Measurements from ENCODE around the gene CFLAR.
"Not testable (repeated sequence)": the region's sequence is repeated elsewhere in the genome, so short reads cannot be mapped to it uniquely, and the experiment has no call there.

CFLAR gene

GRCh38 chr2:201100497-201100896 lies 15.5 kb upstream of the CFLAR start:
- TF ChIP-seq POLR2A (IDR thresholded peaks at IDR 0.05; ENCODE audit: low read depth, low read length) (no peak), SPI1 (IDR thresholded peaks at IDR 0.05; ENCODE audit: low read depth, low read length) (no peak), PAX5 (IDR thresholded peaks at IDR 0.05; ENCODE audit: insufficient read depth, low read length, severe bottlenecking) (no peak), POU2F2 (IDR thresholded peaks at IDR 0.05; ENCODE audit: low read depth, low read length) (no peak), TAF1 (IDR thresholded peaks at IDR 0.05; ENCODE audit: low read depth, low read length) (no peak), POLR2AphosphoS5 (IDR thresholded peaks at IDR 0.05; ENCODE audit: low read depth, low read length) (no peak)
- FAIRE-seq, result no peak
- no peak for DNase-seq (ENCODE audit: insufficient read length, low spot score)

GRCh38 chr2:201105759-201106158 lies 10.2 kb upstream of the CFLAR start:
- FAIRE-seq (no peak), DNase-seq (ENCODE audit: insufficient read length, low spot score) (no peak)
- TF ChIP-seq POLR2AphosphoS5 (IDR thresholded peaks at IDR 0.05; ENCODE audit: low read depth, low read length), result no peak
- no peak for TF ChIP-seq SPI1 (IDR thresholded peaks at IDR 0.05; ENCODE audit: low read depth, low read length)
- TF ChIP-seq TAF1 (IDR thresholded peaks at IDR 0.05; ENCODE audit: low read depth, low read length), result no peak
- no peak for TF ChIP-seq POU2F2 (IDR thresholded peaks at IDR 0.05; ENCODE audit: low read depth, low read length)
- TF ChIP-seq POLR2A (IDR thresholded peaks at IDR 0.05; ENCODE audit: low read depth, low read length), result no peak

GRCh38 chr2:201107624-201108023 lies 8.3 kb upstream of the CFLAR start:
- DNase-seq (ENCODE audit: insufficient read length, low spot score) (no peak), FAIRE-seq (no peak)
- TF ChIP-seq POLR2AphosphoS5 (IDR thresholded peaks at IDR 0.05; ENCODE audit: low read depth, low read length) (no peak), POU2F2 (IDR thresholded peaks at IDR 0.05; ENCODE audit: low read depth, low read length) (no peak), SPI1 (IDR thresholded peaks at IDR 0.05; ENCODE audit: low read depth, low read length) (no peak), PAX5 (IDR thresholded peaks at IDR 0.05; ENCODE audit: insufficient read depth, low read length, severe bottlenecking) (no peak), TAF1 (IDR thresholded peaks at IDR 0.05; ENCODE audit: low read depth, low read length) (no peak), POLR2A (IDR thresholded peaks at IDR 0.05; ENCODE audit: low read depth, low read length) (no peak)

GRCh38 chr2:201108341-201108740 lies 7.6 kb upstream of the CFLAR start:
- no peak for DNase-seq (ENCODE audit: insufficient read length, low spot score)
- FAIRE-seq, result no peak
- TF ChIP-seq POU2F2 (IDR thresholded peaks at IDR 0.05; ENCODE audit: low read depth, low read length) (no peak), TAF1 (IDR thresholded peaks at IDR 0.05; ENCODE audit: low read depth, low read length) (no peak), SPI1 (IDR thresholded peaks at IDR 0.05; ENCODE audit: low read depth, low read length) (no peak), POLR2AphosphoS5 (IDR thresholded peaks at IDR 0.05; ENCODE audit: low read depth, low read length) (no peak), POLR2A (IDR thresholded peaks at IDR 0.05; ENCODE audit: low read depth, low read length) (no peak), PAX5 (IDR thresholded peaks at IDR 0.05; ENCODE audit: insufficient read depth, low read length, severe bottlenecking) (no peak)

- no peak for TF ChIP-seq PAX5 (IDR thresholded peaks at IDR 0.05; ENCODE audit: insufficient read depth, low read length, severe bottlenecking)
- FAIRE-seq (no peak), DNase-seq (ENCODE audit: insufficient read length, low spot score) (no peak)
Observed at GRCh38 chr2:201109186-201109585, 6.8 kb upstream of the CFLAR start.

GRCh38 chr2:201110615-201111014 lies 5.3 kb upstream of the CFLAR start:
- DNase-seq (ENCODE audit: insufficient read length, low spot score) (no peak), FAIRE-seq (no peak)
- no peak for TF ChIP-seq POLR2AphosphoS5 (IDR thresholded peaks at IDR 0.05; ENCODE audit: low read depth, low read length)
- TF ChIP-seq SPI1 (IDR thresholded peaks at IDR 0.05; ENCODE audit: low read depth, low read length), result no peak
- no peak for TF ChIP-seq POLR2A (IDR thresholded peaks at IDR 0.05; ENCODE audit: low read depth, low read length)
- no peak for TF ChIP-seq POU2F2 (IDR thresholded peaks at IDR 0.05; ENCODE audit: low read depth, low read length)
- TF ChIP-seq PAX5 (IDR thresholded peaks at IDR 0.05; ENCODE audit: insufficient read depth, low read length, severe bottlenecking), result no peak

GRCh38 chr2:201111096-201111495 lies 4.9 kb upstream of the CFLAR start:
- TF ChIP-seq POLR2AphosphoS5 (IDR thresholded peaks at IDR 0.05; ENCODE audit: low read depth, low read length), result no peak
- TF ChIP-seq TAF1 (IDR thresholded peaks at IDR 0.05; ENCODE audit: low read depth, low read length), result no peak
- TF ChIP-seq POLR2A (IDR thresholded peaks at IDR 0.05; ENCODE audit: low read depth, low read length), result no peak
- no peak for TF ChIP-seq SPI1 (IDR thresholded peaks at IDR 0.05; ENCODE audit: low read depth, low read length)
- no peak for TF ChIP-seq PAX5 (IDR thresholded peaks at IDR 0.05; ENCODE audit: insufficient read depth, low read length, severe bottlenecking)
- no peak for TF ChIP-seq POU2F2 (IDR thresholded peaks at IDR 0.05; ENCODE audit: low read depth, low read length)
- FAIRE-seq, result no peak
- no peak for DNase-seq (ENCODE audit: insufficient read length, low spot score)

- TF ChIP-seq POLR2A (IDR thresholded peaks at IDR 0.05; ENCODE audit: low read depth, low read length) (no peak), POU2F2 (IDR thresholded peaks at IDR 0.05; ENCODE audit: low read depth, low read length) (no peak), PAX5 (IDR thresholded peaks at IDR 0.05; ENCODE audit: insufficient read depth, low read length, severe bottlenecking) (no peak), TAF1 (IDR thresholded peaks at IDR 0.05; ENCODE audit: low read depth, low read length) (no peak), POLR2AphosphoS5 (IDR thresholded peaks at IDR 0.05; ENCODE audit: low read depth, low read length) (no peak), SPI1 (IDR thresholded peaks at IDR 0.05; ENCODE audit: low read depth, low read length) (no peak)
- DNase-seq (ENCODE audit: insufficient read length, low spot score), result no peak
- FAIRE-seq, result no peak
Observed at GRCh38 chr2:201114350-201114749, 1.6 kb upstream of the CFLAR start.

- TF ChIP-seq SPI1 (IDR thresholded peaks at IDR 0.05; ENCODE audit: low read depth, low read length) (no peak), POLR2A (IDR thresholded peaks at IDR 0.05; ENCODE audit: low read depth, low read length) (no peak), POU2F2 (IDR thresholded peaks at IDR 0.05; ENCODE audit: low read depth, low read length) (no peak), POLR2AphosphoS5 (IDR thresholded peaks at IDR 0.05; ENCODE audit: low read depth, low read length) (no peak), PAX5 (IDR thresholded peaks at IDR 0.05; ENCODE audit: insufficient read depth, low read length, severe bottlenecking) (no peak)
- no peak for FAIRE-seq
- no peak for DNase-seq (ENCODE audit: insufficient read length, low spot score)
Observed at GRCh38 chr2:201114846-201115245, 1.1 kb upstream of the CFLAR start.

- FAIRE-seq, result peak; percentile 35
- peak; percentile 77 for TF ChIP-seq POLR2AphosphoS5 (IDR thresholded peaks at IDR 0.05; ENCODE audit: low read depth, low read length)
- TF ChIP-seq SPI1 (IDR thresholded peaks at IDR 0.05; ENCODE audit: low read depth, low read length), result peak; percentile 55
- TF ChIP-seq POLR2A (IDR thresholded peaks at IDR 0.05; ENCODE audit: low read depth, low read length), result peak; percentile 61
- TF ChIP-seq POU2F2 (IDR thresholded peaks at IDR 0.05; ENCODE audit: low read depth, low read length), result no peak
- no peak for TF ChIP-seq PAX5 (IDR thresholded peaks at IDR 0.05; ENCODE audit: insufficient read depth, low read length, severe bottlenecking)
- TF ChIP-seq TAF1 (IDR thresholded peaks at IDR 0.05; ENCODE audit: low read depth, low read length), result peak; percentile 68
- DNase-seq (ENCODE audit: insufficient read length, low spot score), result no peak
Observed at GRCh38 chr2:201116959-201117734, 1.2 kb downstream of the CFLAR start.

GRCh38 chr2:201117735-201118094 lies 1.8 kb downstream of the CFLAR start:
- not testable (repeated sequence) for FAIRE-seq; DNase-seq (ENCODE audit: insufficient read length, low spot score)
